Measurements from ENCODE around the gene GUCY2F.

- TF ChIP-seq CTCF (IDR thresholded peaks at IDR 0.05) (no peak), ZNF317 (CRISPR knock-in tag; IDR thresholded peaks at IDR 0.05; ENCODE audit: borderline replicate concordance, low read depth) (no peak), SP1 (CRISPR knock-in tag; conservative IDR thresholded peaks at IDR 0.05) (no peak), NR1H2 (CRISPR knock-in tag; IDR thresholded peaks at IDR 0.05) (no peak)
- TF ChIP-seq, protein P1, sequence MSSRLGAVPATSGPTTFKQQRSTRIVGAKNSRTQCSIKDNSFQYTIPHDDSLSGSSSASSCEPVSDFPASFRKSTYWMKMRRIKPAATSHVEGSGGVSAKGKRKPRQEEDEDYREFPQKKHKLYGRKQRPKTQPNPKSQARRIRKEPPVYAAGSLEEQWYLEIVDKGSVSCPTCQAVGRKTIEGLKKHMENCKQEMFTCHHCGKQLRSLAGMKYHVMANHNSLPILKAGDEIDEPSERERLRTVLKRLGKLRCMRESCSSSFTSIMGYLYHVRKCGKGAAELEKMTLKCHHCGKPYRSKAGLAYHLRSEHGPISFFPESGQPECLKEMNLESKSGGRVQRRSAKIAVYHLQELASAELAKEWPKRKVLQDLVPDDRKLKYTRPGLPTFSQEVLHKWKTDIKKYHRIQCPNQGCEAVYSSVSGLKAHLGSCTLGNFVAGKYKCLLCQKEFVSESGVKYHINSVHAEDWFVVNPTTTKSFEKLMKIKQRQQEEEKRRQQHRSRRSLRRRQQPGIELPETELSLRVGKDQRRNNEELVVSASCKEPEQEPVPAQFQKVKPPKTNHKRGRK (CRISPR knock-in tag; IDR thresholded peaks at IDR 0.05; ENCODE audit: borderline replicate concordance): no peak
- TF ChIP-seq, protein P2, sequence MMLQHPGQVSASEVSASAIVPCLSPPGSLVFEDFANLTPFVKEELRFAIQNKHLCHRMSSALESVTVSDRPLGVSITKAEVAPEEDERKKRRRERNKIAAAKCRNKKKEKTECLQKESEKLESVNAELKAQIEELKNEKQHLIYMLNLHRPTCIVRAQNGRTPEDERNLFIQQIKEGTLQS (CRISPR knock-in tag; conservative IDR thresholded peaks at IDR 0.05): no peak
- TF ChIP-seq, protein P3, sequence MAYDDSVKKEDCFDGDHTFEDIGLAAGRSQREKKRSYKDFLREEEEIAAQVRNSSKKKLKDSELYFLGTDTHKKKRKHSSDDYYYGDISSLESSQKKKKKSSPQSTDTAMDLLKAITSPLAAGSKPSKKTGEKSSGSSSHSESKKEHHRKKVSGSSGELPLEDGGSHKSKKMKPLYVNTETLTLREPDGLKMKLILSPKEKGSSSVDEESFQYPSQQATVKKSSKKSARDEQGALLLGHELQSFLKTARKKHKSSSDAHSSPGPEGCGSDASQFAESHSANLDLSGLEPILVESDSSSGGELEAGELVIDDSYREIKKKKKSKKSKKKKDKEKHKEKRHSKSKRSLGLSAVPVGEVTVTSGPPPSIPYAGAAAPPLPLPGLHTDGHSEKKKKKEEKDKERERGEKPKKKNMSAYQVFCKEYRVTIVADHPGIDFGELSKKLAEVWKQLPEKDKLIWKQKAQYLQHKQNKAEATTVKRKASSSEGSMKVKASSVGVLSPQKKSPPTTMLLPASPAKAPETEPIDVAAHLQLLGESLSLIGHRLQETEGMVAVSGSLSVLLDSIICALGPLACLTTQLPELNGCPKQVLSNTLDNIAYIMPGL (CRISPR knock-in tag; IDR thresholded peaks at IDR 0.05): no peak
- TF ChIP-seq, protein P4, sequence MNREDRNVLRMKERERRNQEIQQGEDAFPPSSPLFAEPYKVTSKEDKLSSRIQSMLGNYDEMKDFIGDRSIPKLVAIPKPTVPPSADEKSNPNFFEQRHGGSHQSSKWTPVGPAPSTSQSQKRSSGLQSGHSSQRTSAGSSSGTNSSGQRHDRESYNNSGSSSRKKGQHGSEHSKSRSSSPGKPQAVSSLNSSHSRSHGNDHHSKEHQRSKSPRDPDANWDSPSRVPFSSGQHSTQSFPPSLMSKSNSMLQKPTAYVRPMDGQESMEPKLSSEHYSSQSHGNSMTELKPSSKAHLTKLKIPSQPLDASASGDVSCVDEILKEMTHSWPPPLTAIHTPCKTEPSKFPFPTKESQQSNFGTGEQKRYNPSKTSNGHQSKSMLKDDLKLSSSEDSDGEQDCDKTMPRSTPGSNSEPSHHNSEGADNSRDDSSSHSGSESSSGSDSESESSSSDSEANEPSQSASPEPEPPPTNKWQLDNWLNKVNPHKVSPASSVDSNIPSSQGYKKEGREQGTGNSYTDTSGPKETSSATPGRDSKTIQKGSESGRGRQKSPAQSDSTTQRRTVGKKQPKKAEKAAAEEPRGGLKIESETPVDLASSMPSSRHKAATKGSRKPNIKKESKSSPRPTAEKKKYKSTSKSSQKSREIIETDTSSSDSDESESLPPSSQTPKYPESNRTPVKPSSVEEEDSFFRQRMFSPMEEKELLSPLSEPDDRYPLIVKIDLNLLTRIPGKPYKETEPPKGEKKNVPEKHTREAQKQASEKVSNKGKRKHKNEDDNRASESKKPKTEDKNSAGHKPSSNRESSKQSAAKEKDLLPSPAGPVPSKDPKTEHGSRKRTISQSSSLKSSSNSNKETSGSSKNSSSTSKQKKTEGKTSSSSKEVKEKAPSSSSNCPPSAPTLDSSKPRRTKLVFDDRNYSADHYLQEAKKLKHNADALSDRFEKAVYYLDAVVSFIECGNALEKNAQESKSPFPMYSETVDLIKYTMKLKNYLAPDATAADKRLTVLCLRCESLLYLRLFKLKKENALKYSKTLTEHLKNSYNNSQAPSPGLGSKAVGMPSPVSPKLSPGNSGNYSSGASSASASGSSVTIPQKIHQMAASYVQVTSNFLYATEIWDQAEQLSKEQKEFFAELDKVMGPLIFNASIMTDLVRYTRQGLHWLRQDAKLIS (CRISPR knock-in tag; IDR thresholded peaks at IDR 0.05; ENCODE audit: borderline replicate concordance): no peak
- TF ChIP-seq, protein P5, sequence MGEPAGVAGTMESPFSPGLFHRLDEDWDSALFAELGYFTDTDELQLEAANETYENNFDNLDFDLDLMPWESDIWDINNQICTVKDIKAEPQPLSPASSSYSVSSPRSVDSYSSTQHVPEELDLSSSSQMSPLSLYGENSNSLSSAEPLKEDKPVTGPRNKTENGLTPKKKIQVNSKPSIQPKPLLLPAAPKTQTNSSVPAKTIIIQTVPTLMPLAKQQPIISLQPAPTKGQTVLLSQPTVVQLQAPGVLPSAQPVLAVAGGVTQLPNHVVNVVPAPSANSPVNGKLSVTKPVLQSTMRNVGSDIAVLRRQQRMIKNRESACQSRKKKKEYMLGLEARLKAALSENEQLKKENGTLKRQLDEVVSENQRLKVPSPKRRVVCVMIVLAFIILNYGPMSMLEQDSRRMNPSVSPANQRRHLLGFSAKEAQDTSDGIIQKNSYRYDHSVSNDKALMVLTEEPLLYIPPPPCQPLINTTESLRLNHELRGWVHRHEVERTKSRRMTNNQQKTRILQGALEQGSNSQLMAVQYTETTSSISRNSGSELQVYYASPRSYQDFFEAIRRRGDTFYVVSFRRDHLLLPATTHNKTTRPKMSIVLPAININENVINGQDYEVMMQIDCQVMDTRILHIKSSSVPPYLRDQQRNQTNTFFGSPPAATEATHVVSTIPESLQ (CRISPR knock-in tag; IDR thresholded peaks at IDR 0.05): no peak
- TF ChIP-seq, protein P6, sequence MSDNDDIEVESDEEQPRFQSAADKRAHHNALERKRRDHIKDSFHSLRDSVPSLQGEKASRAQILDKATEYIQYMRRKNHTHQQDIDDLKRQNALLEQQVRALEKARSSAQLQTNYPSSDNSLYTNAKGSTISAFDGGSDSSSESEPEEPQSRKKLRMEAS (CRISPR knock-in tag; IDR thresholded peaks at IDR 0.05): no peak
Measured at GRCh38 chrX:109398061-109398460, 83.8 kb downstream of the GUCY2F start.
